ENCODE data around the gene CBLL1. TPM values are rescaled to one million over a fixed set of nuclear protein-coding genes. Genes with fewer than 3 reads are reported as not detected.

The CBLL1 gene
- total RNA-seq, 2 donors from 2014 or later, result 15.0 to 16.2 TPM

GRCh38 chr7:107746006-107746405 lies 2.1 kb downstream of the CBLL1 start:
- H3K36me3 ChIP-seq (replicated peaks in 1 of 2; ENCODE audit: insufficient read depth in 1 of 2, low read depth in 2 of 2), result peaks cover 0 to 2% of the 10 kb centered on the region in 2 donors
- ATAC-seq, result no peak
- H3K9me3 ChIP-seq, result no peaks in the 10 kb centered on the region
- H3K4me1 ChIP-seq, result peaks cover 32% of the 10 kb centered on the region
- no peak overlapping the region for H3K4me3 ChIP-seq
- intact Hi-C loops (cut with DNase I), result no loop called here
- 45 to 47% methylated on average over 3 of the region's 3 CpGs for WGBS, 2 donors
- no peaks in the 10 kb centered on the region for H3K27me3 ChIP-seq
- TF ChIP-seq POLR2A (IDR thresholded peaks at IDR 0.05), result no peak
- TF ChIP-seq, protein P1, sequence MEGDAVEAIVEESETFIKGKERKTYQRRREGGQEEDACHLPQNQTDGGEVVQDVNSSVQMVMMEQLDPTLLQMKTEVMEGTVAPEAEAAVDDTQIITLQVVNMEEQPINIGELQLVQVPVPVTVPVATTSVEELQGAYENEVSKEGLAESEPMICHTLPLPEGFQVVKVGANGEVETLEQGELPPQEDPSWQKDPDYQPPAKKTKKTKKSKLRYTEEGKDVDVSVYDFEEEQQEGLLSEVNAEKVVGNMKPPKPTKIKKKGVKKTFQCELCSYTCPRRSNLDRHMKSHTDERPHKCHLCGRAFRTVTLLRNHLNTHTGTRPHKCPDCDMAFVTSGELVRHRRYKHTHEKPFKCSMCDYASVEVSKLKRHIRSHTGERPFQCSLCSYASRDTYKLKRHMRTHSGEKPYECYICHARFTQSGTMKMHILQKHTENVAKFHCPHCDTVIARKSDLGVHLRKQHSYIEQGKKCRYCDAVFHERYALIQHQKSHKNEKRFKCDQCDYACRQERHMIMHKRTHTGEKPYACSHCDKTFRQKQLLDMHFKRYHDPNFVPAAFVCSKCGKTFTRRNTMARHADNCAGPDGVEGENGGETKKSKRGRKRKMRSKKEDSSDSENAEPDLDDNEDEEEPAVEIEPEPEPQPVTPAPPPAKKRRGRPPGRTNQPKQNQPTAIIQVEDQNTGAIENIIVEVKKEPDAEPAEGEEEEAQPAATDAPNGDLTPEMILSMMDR (IDR thresholded peaks at IDR 0.05), result no peak
- no peak overlapping the region for H3K27ac ChIP-seq
- DNase-seq, result no peak

DNA sequence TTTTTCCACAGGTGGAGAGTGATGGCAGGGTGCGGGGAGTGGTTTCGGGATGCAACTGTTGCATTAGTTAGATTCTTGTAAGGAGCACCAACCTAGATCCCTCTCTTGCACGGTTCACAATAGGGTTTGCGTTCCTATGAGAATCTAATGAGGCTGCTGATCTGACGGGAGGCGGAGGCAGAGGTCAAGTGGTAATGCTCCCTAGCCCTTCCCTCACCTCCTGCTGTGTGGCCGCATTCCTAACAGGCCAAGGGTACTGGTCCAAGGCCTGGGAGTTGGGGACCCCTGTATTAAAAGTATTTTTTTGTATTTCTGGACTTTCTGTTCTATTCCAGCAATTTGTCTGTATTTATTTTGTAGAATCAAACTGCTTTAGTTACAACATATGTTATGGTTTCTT lies 7.2 kb downstream of the CBLL1 start:
- no peak for ATAC-seq
- 92 to 95% methylated on average over 7 of the region's 7 CpGs for WGBS, 2 donors

DNA sequence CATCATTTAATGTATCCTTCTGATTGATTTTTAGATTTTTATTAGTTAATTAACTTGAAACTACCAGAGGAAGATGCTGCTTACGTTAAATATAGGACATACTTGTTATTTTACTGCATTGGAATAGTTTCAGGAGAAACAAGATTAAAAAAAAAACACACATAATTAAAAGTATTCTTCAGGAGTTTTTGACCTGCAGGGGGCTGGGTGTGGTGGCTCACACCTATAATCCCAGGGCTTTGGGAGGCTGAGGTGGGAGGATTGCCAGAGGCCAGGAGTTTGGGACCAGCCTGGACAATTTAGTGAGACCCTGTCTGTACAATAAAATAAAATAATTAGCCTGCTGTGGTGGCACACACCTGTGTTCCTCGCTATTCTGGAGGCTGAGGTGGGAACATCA lies 10.7 kb downstream of the CBLL1 start:
- H3K36me3 ChIP-seq (replicated peaks in 1 of 2; ENCODE audit: insufficient read depth in 1 of 2, low read depth in 2 of 2), result peaks cover 5 to 36% of the 10 kb centered on the region in 2 donors
- no peaks in the 10 kb centered on the region for H3K4me1 ChIP-seq
- TF ChIP-seq, protein P1 (IDR thresholded peaks at IDR 0.05), result no peak
- no peak for TF ChIP-seq POLR2A (IDR thresholded peaks at IDR 0.05)
- intact Hi-C loops (cut with DNase I), result no loop called here
- WGBS, 2 donors, result 99 to 100% methylated on average over 2 of the region's 2 CpGs
- no peak for DNase-seq
- H3K4me3 ChIP-seq, result no peak overlapping the region
- no peak overlapping the region for H3K27ac ChIP-seq
- no peak for ATAC-seq
- H3K27me3 ChIP-seq, result no peaks in the 10 kb centered on the region
- no peaks in the 10 kb centered on the region for H3K9me3 ChIP-seq

More for the DNA sequence above, 7.2 kb downstream of the CBLL1 start:
- Histone ChIP-seq H3K27ac (no peak overlapping the region), H3K9me3 (no peaks in the 10 kb centered on the region), H3K4me1 (peaks cover 10% of the 10 kb centered on the region), H3K36me3 (replicated peaks in 1 of 2; ENCODE audit: insufficient read depth in 1 of 2, low read depth in 2 of 2) (peaks cover 0 to 23% of the 10 kb centered on the region in 2 donors), H3K27me3 (no peaks in the 10 kb centered on the region), H3K4me3 (no peak overlapping the region)
- TF ChIP-seq, protein P1 (IDR thresholded peaks at IDR 0.05), result no peak
- TF ChIP-seq POLR2A (IDR thresholded peaks at IDR 0.05), result no peak
- DNase-seq, result no peak
- intact Hi-C loops (cut with DNase I), result no loop called here

GRCh38 chr7:107758667-107759066 lies 14.7 kb downstream of the CBLL1 start:
- no peak for TF ChIP-seq POLR2A (IDR thresholded peaks at IDR 0.05)
- TF ChIP-seq, protein P1 (IDR thresholded peaks at IDR 0.05), result no peak
- H3K4me3 ChIP-seq, result no peak overlapping the region
- DNase-seq (no peak), ATAC-seq (no peak)
- intact Hi-C loops (cut with DNase I), result no loop called here
- 78 to 100% methylated on average over 1 of the region's 1 CpG for WGBS, 2 donors
- no peaks in the 10 kb centered on the region for H3K4me1 ChIP-seq
- no peaks in the 10 kb centered on the region for H3K27me3 ChIP-seq
- H3K9me3 ChIP-seq, result no peaks in the 10 kb centered on the region
- peaks cover 5 to 22% of the 10 kb centered on the region in 2 donors for H3K36me3 ChIP-seq (replicated peaks in 1 of 2; ENCODE audit: insufficient read depth in 1 of 2, low read depth in 2 of 2)
- H3K27ac ChIP-seq, result no peak overlapping the region

DNA sequence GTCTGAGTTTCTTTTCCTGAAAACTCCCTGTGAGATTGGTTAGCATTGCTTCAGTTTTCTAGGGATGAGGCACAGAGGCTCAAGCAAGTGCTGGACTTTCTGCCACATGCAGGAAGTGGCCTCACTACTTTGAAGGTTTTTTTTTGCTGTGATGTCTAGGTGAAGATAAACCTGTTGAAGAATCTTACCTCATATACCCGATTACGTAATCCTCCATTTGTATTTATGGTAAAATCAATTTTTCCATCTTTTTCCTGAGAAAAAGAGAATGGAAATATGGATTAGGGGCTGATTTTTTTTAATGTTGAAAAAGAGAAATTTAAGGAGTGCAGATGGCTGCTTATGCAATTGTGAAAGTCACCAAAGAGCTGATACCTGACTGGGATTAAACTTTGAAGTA lies 23.4 kb downstream of the CBLL1 start:
- WGBS, 2 donors, result 95 to 96% methylated on average over 2 of the region's 2 CpGs
- no peak for ATAC-seq
- Histone ChIP-seq H3K27ac (no peak overlapping the region), H3K36me3 (replicated peaks in 1 of 2; ENCODE audit: insufficient read depth in 1 of 2, low read depth in 2 of 2) (no peaks in the 10 kb centered on the region), H3K9me3 (no peaks in the 10 kb centered on the region), H3K27me3 (no peaks in the 10 kb centered on the region), H3K4me1 (no peaks in the 10 kb centered on the region), H3K4me3 (no peak overlapping the region)
- intact Hi-C loops (cut with DNase I), result no loop called here
- TF ChIP-seq POLR2A (IDR thresholded peaks at IDR 0.05), result no peak
- TF ChIP-seq, protein P1 (IDR thresholded peaks at IDR 0.05), result no peak
- no peak for DNase-seq

All from body of pancreas (tissue), 4 donors.